GM18511 (cell line): Measurements from ENCODE around the gene NOP56.

ENCODE experiments used
- ATAC-seq: cut with Tn5 transposase; IDR thresholded peaks from one replicate; pipeline ENCODE4 v1.9.1; 2021; ENCODE audit warnings: mild to moderate bottlenecking, moderate library complexity; ENCODE audit not compliant: unreplicated experiment

Gene NOP56

DNA sequence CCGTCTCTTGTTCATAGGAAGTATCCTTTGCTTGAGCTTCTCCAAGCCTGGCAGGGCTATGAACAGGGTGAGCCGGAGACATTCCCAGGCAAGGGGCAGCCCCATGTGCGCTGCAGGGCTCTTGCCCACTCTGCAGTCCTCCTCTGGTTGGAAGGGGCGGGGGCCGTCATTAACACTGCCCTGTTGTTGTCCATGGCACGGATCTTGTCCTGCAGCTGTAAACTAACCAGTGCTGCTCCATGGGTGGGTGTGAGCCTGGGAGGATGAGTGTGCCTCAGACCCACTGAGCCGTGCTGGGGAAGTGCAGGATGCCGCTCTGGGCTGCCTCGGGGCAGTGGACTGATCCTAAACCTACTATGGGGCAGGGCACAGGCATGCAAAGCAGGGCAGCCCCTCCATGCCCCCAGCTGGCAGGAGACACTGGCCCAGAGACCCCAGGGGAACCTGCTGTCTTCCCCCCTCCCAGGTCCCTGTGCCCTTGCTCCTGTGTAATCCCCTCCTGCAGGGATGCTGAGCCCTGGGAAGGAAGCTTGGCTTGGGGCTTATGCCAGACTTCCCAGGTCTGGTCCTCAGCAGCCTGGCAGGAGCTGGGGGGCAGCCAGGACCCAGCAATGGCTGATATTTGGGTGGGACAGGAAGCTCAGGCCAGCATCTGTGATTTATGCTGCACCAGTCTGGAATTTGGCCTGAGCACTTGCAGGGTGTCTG is 48.6 kb downstream of the NOP56 start:
- ATAC-seq: no peak

DNA sequence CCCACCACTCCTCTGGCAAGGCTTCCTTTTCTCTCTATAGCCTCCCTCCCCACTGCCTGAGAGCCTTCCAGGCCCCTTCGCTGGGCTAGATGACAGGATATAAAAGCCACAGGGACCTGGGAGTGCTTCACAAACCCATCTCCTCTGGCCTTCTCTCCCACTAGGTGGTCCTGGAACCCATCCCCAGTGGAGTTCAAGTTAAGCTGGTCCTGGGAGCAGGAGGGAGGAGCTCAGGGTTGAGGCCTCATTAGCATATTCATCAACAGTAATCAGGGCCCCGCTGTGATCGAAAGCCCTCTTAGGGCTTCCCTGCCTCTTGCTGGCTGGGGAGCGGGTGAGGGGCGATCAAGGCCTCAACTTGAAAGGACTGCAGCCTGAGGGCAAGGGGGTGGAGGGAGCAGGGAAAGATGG is 49.2 kb downstream of the NOP56 start:
- no peak for ATAC-seq

DNA sequence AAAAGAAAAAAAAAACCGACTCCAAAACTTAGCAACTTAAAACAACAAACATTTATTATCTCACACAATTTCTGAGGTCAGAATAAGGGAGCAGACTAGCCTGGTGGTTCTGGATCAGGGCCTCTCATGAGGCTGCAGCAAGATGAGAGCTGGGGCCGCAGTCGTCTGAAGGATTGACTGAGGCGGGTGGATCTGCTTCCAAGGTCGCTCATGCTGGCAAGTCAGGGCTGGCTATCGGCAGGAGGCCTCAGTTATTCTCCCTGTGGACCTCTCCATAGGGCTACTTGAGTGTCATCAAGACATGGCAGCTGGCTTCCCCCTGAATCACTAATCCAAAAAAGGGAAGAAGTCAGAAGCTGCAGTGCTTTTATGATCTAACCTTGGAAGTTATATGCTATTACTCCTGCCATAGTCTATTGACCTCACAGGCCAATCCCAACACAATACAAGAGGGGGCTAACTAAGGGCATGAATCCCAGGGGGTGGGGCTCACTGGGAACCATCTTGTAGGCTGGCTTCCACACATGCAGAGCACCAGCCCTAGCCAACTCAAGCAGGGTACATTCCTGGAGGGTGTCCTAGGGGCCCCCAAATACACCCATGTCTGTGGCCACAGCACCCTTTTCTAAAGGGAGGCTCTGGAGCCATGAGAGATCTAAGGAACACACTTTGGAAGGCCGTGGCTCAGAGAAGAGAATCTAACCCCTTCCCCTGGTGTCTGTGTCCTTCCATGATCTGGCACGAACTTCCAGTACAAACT is 51.5 kb downstream of the NOP56 start:
- no peak for ATAC-seq

DNA sequence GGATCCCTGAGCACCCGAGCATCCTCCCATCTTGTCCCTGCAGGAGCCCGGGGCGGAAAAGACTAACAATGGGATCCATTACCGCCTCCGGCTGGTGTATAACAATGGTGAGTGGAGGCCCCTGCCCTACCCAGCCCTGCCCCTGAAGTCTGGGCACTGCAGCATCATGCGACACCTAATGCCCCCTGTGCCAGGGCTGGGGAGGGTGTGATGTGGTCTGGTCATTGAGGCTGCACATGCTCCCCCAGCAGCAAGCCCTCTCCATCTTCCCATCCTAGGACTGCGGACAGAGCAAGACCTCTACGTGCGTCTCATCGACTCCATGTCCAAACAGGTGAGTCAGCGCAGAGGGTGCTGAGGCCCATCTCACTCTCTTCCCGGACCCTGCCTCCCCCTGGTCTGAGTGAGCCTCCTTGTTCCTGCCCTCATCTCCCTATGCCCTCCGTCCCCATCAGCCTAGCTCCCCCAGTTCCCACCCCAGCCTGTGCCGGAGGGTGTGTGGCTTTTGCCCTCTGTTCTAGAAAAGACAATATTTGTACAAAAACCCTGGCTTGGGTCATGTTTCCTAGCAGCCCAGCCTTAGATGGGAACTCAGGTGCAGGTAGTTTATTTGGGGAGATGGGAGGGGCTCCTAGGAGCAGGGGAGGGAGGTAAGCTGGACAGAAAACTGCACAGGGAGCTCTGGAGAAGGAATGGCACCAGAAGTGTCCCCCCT is 53.7 kb downstream of the NOP56 start:
- ATAC-seq: no peak

DNA sequence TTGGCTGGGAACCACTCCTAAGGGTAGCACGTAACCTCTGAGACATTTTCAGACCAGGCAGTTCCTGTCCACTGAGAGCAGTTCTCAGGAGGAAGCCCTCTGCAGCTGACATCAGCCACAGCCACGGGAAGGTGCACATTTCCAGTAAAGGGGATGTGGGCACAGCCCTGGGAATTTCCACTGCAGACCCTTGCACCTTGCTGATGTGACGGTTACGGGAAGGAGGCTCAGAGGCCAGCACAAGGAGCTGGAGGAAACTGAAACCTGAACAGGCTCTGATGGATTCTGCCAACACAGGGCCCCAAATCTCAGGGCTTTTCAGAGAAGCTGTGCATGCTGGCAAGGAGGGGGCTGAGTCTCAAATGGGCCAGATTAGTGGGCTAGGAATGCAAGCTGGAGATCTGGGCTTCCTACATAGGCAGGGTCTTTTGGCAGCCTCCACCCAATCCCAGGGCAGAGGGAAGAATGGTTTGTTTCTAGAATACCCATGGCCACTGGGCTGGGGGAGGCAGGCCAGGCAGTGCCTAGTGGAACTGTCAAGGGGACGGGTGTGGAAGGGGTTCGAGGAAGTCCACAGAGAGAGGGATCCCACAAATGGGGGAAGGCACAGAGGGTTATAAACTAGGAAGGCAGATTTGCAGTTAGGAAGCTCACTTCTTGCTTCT is 54.4 kb downstream of the NOP56 start:
- ATAC-seq: no peak

DNA sequence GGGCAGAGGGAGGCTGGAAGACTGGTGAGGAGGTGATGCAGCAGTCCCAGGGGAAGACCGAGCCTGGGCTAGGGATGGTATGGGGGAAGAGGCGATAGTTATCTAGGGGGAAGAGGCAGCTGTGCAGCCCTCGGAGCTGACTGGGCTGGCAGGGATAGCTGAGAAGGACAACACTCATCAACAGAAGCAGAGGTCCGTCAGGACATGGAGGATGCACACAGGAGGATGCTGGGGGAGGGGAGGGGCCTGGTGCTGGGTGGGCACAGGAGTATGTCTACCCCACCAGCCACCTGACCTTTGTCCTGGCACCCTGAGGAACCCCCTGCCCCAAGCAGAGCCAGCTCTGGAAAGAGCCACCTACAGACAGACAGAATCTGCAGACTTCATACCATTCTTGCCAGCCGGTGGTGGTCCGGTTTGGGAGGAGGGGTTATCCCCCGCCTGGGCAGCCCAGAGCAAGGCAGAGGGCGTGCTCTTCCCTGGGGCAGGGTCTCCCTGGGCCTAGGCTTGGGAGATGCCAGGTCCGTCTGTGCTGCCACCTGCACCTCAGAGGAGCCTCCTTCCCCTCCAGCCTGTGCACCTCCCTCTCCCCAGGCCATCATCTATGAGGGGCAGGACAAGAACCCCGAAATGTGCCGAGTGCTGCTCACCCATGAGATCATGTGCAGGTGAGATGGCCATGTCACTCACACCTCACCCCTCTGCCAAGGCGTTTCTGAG is 55.1 kb downstream of the NOP56 start:
- ATAC-seq: no peak
